Tibial nerve (tissue), 3 donors: Measurements from ENCODE around the gene IFNAR2.

Experiments used
- POLR2A ChIP-seq, 2 donors: fragments of 450-650 bp; IDR thresholded peaks; one replicate each; pipeline ENCODE4 v1.6.1; 2017; ENCODE audit warnings: antibody characterized with exemption in 2 of 2, mild to moderate bottlenecking in 2 of 2, moderate library complexity in 2 of 2
- TF ChIP-seq, protein P1 (sequence below), 5 experiments: fragments of 200-600 bp in 3 of 5; fragments of 450-650 bp in 2 of 5; sonication (generic) in 3 of 5; IDR thresholded peaks; one replicate each; pipeline ENCODE4 v1.5.1; 2016 to 2019; ENCODE audit warnings: antibody characterized with exemption in 5 of 5, mild to moderate bottlenecking in 3 of 5, moderate library complexity in 2 of 5

DNA sequence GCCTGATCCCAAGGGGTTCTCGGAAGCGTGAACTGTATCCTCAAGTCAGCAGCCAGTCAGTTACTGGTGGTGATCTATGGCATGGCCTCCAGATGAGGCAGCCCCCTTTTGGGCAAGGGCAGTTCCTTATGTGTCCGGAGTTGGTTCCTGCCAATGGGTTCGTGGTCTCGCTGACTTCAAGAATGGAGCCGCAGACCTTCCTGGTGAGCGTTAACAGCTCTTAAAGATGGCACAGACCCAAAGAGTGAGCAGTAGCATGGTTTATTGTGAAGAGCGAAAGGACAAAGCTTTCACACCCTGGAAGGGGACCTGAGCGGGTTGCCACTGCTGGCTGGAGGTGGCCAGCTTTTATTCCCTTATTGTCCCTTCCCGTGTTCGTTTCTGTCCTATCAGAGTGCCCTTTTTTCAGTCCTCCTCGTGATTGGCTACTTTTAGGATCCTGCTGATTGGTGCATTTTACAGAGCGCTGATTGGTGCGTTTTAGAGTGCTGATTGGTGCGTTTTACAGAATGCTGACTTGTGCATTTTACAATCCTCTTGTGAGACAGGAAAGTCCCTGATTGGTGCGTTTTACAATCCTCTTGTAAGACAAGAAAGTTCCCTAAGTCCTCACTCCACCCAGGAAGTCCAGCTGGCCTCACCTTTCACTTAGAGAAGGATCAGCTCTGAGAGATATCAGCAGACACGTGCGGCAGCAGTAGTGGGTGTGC is 27.5 kb downstream of the IFNAR2 start:
- no peak for TF ChIP-seq POLR2A (IDR thresholded peaks at IDR 0.05)
- TF ChIP-seq, protein P1, sequence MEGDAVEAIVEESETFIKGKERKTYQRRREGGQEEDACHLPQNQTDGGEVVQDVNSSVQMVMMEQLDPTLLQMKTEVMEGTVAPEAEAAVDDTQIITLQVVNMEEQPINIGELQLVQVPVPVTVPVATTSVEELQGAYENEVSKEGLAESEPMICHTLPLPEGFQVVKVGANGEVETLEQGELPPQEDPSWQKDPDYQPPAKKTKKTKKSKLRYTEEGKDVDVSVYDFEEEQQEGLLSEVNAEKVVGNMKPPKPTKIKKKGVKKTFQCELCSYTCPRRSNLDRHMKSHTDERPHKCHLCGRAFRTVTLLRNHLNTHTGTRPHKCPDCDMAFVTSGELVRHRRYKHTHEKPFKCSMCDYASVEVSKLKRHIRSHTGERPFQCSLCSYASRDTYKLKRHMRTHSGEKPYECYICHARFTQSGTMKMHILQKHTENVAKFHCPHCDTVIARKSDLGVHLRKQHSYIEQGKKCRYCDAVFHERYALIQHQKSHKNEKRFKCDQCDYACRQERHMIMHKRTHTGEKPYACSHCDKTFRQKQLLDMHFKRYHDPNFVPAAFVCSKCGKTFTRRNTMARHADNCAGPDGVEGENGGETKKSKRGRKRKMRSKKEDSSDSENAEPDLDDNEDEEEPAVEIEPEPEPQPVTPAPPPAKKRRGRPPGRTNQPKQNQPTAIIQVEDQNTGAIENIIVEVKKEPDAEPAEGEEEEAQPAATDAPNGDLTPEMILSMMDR (IDR thresholded peaks at IDR 0.05): no peak
